WTC11 (cell line): ENCODE measurements around the gene COL20A1. TPM values are rescaled to one million over a fixed set of nuclear protein-coding genes. Genes with fewer than 3 reads are reported as not detected.

Experiments
- ATAC-seq: fragments of 200-7000 bp; cut with Tn5 transposase; 2 replicates; pipeline ENCODE4 v1.10.0; 2021; ENCODE audit warnings: mild to moderate bottlenecking, moderate library complexity
- CTCF ChIA-PET: fragments of 300-600 bp; sonication (Branson Sonifier 250); formaldehyde crosslinking; loops from one replicate; lab custom pipeline; 2021; ENCODE audit warnings: antibody characterized with exemption; lab: Charles Lee
- POLR2A ChIA-PET: fragments of 350-600 bp; sonication (Branson Sonifier 250); formaldehyde crosslinking; loops from one replicate; lab custom pipeline; 2021; ENCODE audit warnings: antibody characterized with exemption; lab: Charles Lee
- DNase-seq: peaks from one replicate; pipeline ENCODE4 v3.0.0; 2021; ENCODE audit warnings: low spot score
- H3K27ac Mint-ChIP-seq: 2 replicates; pipeline ENCODE4 v1.8.0; 2021; ENCODE audit warnings: mixed read lengths
- H3K27me3 Mint-ChIP-seq: 2 replicates; pipeline ENCODE4 v1.8.0; 2021; ENCODE audit warnings: low read depth, mild to moderate bottlenecking, moderate library complexity, mixed read lengths
- H3K36me3 Mint-ChIP-seq: 2 replicates; pipeline ENCODE4 v1.8.0; 2021; ENCODE audit warnings: mixed read lengths
- H3K4me1 Mint-ChIP-seq: 2 replicates; pipeline ENCODE4 v1.8.0; 2022; ENCODE audit warnings: mixed read lengths
- H3K4me3 Mint-ChIP-seq: 2 replicates; pipeline ENCODE4 v1.8.0; 2021; ENCODE audit warnings: mild to moderate bottlenecking, moderate library complexity, mixed read lengths
- H3K9me3 Mint-ChIP-seq: 2 replicates; pipeline ENCODE4 v1.8.0; 2021; ENCODE audit warnings: mixed read lengths
- AR ChIP-seq: fragments of 250-450 bp; sonication (Bioruptor Pico); IDR thresholded peaks from 2 replicates; pipeline ENCODE4 v1.9.0; 2021; ENCODE audit warnings: mild to moderate bottlenecking
- ATF2 ChIP-seq: sonication (generic); formaldehyde crosslinking; IDR thresholded peaks from 2 replicates; pipeline ENCODE4 v1.8.1; 2022; ENCODE audit warnings: low read depth, missing genetic modification reagents, borderline replicate concordance
- ATF6 ChIP-seq: sonication (generic); formaldehyde crosslinking; IDR thresholded peaks from 2 replicates; pipeline ENCODE4 v1.8.1; 2023; ENCODE audit warnings: mild to moderate bottlenecking, missing genetic modification reagents
- CREM ChIP-seq: sonication (generic); formaldehyde crosslinking; IDR thresholded peaks from 2 replicates; pipeline ENCODE4 v1.8.1; 2022; ENCODE audit warnings: mild to moderate bottlenecking, missing genetic modification reagents, moderate library complexity
- E2F4 ChIP-seq: sonication (generic); formaldehyde crosslinking; IDR thresholded peaks from 2 replicates; pipeline ENCODE4 v1.8.1; 2022; ENCODE audit warnings: low read depth, mild to moderate bottlenecking, moderate library complexity, missing genetic modification reagents, borderline replicate concordance
- ERG ChIP-seq: fragments of 250-450 bp; sonication (Bioruptor Pico); IDR thresholded peaks from 2 replicates; pipeline ENCODE4 v1.8.0; 2021; ENCODE audit warnings: mild to moderate bottlenecking
- JAZF1 ChIP-seq: fragments of 250-450 bp; sonication (Bioruptor Pico); IDR thresholded peaks from 2 replicates; pipeline ENCODE4 v1.9.0; 2021; ENCODE audit warnings: moderate library complexity, mild to moderate bottlenecking, inconsistent platforms
- JUN ChIP-seq: sonication (generic); formaldehyde crosslinking; IDR thresholded peaks from 2 replicates; pipeline ENCODE4 v1.8.0; 2023; ENCODE audit warnings: mild to moderate bottlenecking, missing genetic modification reagents
- MXD4 ChIP-seq: fragments of 250-450 bp; sonication (Bioruptor Pico); IDR thresholded peaks from 2 replicates; pipeline ENCODE4 v1.8.0; 2021; ENCODE audit warnings: mild to moderate bottlenecking, moderate library complexity, borderline replicate concordance
- NFATC4 ChIP-seq: fragments of 250-450 bp; sonication (Bioruptor Pico); IDR thresholded peaks from 2 replicates; pipeline ENCODE4 v1.9.0; 2021; ENCODE audit warnings: mild to moderate bottlenecking
- NR1H2 ChIP-seq: sonication (generic); formaldehyde crosslinking; IDR thresholded peaks from 2 replicates; pipeline ENCODE4 v1.9.0; 2021; ENCODE audit warnings: mild to moderate bottlenecking, moderate library complexity, missing genetic modification reagents
- SMAD3 ChIP-seq: sonication (generic); formaldehyde crosslinking; IDR thresholded peaks from 2 replicates; pipeline ENCODE4 v1.8.0; 2022; ENCODE audit warnings: missing genetic modification reagents, mild to moderate bottlenecking, borderline replicate concordance
- TCF7 ChIP-seq: sonication (generic); formaldehyde crosslinking; IDR thresholded peaks from 2 replicates; pipeline ENCODE4 v1.8.0; 2022; ENCODE audit warnings: mild to moderate bottlenecking, low read depth, missing genetic modification reagents, moderate library complexity
- USF2 ChIP-seq: sonication (generic); formaldehyde crosslinking; IDR thresholded peaks from 2 replicates; pipeline ENCODE4 v1.8.1; 2023; ENCODE audit warnings: mild to moderate bottlenecking, missing genetic modification reagents, moderate library complexity
- ZNF232 ChIP-seq: sonication (generic); formaldehyde crosslinking; IDR thresholded peaks from 2 replicates; pipeline ENCODE4 v1.8.0; 2022; ENCODE audit warnings: mild to moderate bottlenecking, missing genetic modification reagents
- ZNF281 ChIP-seq: sonication (generic); formaldehyde crosslinking; IDR thresholded peaks from 2 replicates; pipeline ENCODE4 v1.8.0; 2023; ENCODE audit warnings: mild to moderate bottlenecking, missing genetic modification reagents
- ZNF423 ChIP-seq: fragments of 250-450 bp; sonication (Bioruptor Pico); IDR thresholded peaks from 2 replicates; pipeline ENCODE4 v2.1.2; 2022; ENCODE audit warnings: mild to moderate bottlenecking, moderate library complexity
- total RNA-seq: library from RNA; stranded (reverse); gene quantifications from 3 replicates; pipeline ENCODE4 v1.2.3, GENCODE V29; 2021

The COL20A1 gene
- total RNA-seq, 1 experiment from 2014 or later, result 1.3 TPM

- CTCF ChIA-PET, result interaction anchor here (0.6 kb wide), 1 partner anchor 45 kb away, joined by 3 read pairs; no protein-coding TSS in a partner anchor
- DNase-seq, result no peak
- TF ChIP-seq USF2, result no peak
- TF ChIP-seq ATF6 (CRISPR knock-in tag), result no peak
- TF ChIP-seq E2F4 (CRISPR knock-in tag), result no peak
- no peak for TF ChIP-seq JUN
- TF ChIP-seq, all 79 proteins: peak for 0
- POLR2A ChIA-PET, result no interaction called here
- Mint-ChIP-seq H3K9me3 (peaks cover 36% of the 10 kb centered on the region), H3K27ac (no peak overlapping the region), H3K36me3 (peaks cover 6% of the 10 kb centered on the region), H3K27me3 (peaks cover 7% of the 10 kb centered on the region), H3K4me1 (no peaks in the 10 kb centered on the region), H3K4me3 (no peak overlapping the region)
- no peak for ATAC-seq
Observed at GRCh38 chr20:63335711-63336110, 42.7 kb downstream of the COL20A1 start.

GRCh38 chr20:63336232-63336752 lies 43.3 kb downstream of the COL20A1 start:
- ChIA-PET CTCF (no interaction called here), POLR2A (no interaction called here)
- no peak overlapping the region for H3K27ac Mint-ChIP-seq
- no peak for ATAC-seq
- TF ChIP-seq SMAD3 (CRISPR knock-in tag) (no peak), ZNF232 (no peak), ZNF281 (CRISPR knock-in tag) (no peak; the same call in 1 of the 2 replicates), NFATC4 (CRISPR knock-in tag) (no peak), ATF2 (CRISPR knock-in tag) (no peak), MXD4 (CRISPR knock-in tag) (no peak), TCF7 (no peak), JAZF1 (no peak), ZNF423 (CRISPR knock-in tag) (no peak), AR (CRISPR knock-in tag) (no peak), NR1H2 (no peak), CREM (CRISPR knock-in tag) (no peak), ERG (no peak)
- no peak for DNase-seq
- H3K9me3 Mint-ChIP-seq, result peaks cover 36% of the 10 kb centered on the region
- peaks cover 7% of the 10 kb centered on the region for H3K27me3 Mint-ChIP-seq
- peaks cover 6% of the 10 kb centered on the region for H3K36me3 Mint-ChIP-seq
- no peaks in the 10 kb centered on the region for H3K4me1 Mint-ChIP-seq
- H3K4me3 Mint-ChIP-seq, result no peak overlapping the region
